ENCODE data around the gene DNAAF2. TPM values are rescaled to one million over a fixed set of nuclear protein-coding genes. Genes with fewer than 3 reads are reported as not detected.

The DNAAF2 gene
- total and polyA plus RNA-seq, 11 donors: 3.4 to 10.0 (median 5.1) TPM

DNA sequence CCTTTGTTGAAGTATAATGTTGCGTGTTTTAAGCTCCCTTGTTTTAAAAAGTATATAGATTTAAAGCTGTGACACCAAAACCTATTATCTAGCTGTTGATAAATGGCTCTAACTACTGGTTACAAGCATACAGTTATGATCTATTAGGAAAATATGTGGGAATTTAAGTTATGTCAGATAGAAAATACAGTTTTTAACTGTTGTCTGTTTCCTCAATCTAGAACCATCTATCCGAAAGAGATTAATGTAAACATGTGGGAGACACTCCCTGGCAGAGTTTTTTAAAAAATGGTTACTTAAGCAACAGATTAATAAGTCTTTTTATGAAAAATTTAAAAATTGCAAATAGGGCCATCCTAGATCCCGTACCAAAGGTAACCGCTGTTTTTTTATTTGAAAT lies 22.8 kb downstream of the DNAAF2 start:
- DNase-seq (no peak), ATAC-seq (no peak)
- WGBS, 4 donors: 93 to 97% (median 95%) methylated on average over 4 of the region's 4 CpGs

GRCh38 chr14:49607583-49607982 lies 27.5 kb downstream of the DNAAF2 start:
- Histone ChIP-seq H3K9me3 (no peaks in the 10 kb centered on the region), H3K4me1 (no peaks in the 10 kb centered on the region), H3K4me3 (no peak overlapping the region), H3K36me3 (peaks cover 0 to 49% (median 6%) of the 10 kb centered on the region in 9 donors), H3K27me3 (no peaks in the 10 kb centered on the region), H3K27ac (no peak overlapping the region)
- ATAC-seq: no peak
- no peak for DNase-seq
- intact Hi-C loops (cut with DNase I): no loop called here
- TF ChIP-seq POLR2A (IDR thresholded peaks at IDR 0.05): no peak
- no peak for TF ChIP-seq CTCF (IDR thresholded peaks at IDR 0.05)
- 89 to 98% (median 97%) methylated on average over 6 of the region's 6 CpGs for WGBS, 4 donors

More for the DNA sequence above, 22.8 kb downstream of the DNAAF2 start:
- Histone ChIP-seq H3K4me1 (peaks cover 0 to under 1% (median 0%) of the 10 kb centered on the region in 12 donors), H3K9me3 (no peaks in the 10 kb centered on the region), H3K36me3 (peaks cover 0 to 26% (median 9%) of the 10 kb centered on the region in 9 donors), H3K4me3 (no peak overlapping the region), H3K27me3 (no peaks in the 10 kb centered on the region), H3K27ac (no peak overlapping the region)
- intact Hi-C loops (cut with DNase I): no loop called here
- no peak for TF ChIP-seq CTCF (IDR thresholded peaks at IDR 0.05)
- no peak for TF ChIP-seq POLR2A (IDR thresholded peaks at IDR 0.05)

DNA sequence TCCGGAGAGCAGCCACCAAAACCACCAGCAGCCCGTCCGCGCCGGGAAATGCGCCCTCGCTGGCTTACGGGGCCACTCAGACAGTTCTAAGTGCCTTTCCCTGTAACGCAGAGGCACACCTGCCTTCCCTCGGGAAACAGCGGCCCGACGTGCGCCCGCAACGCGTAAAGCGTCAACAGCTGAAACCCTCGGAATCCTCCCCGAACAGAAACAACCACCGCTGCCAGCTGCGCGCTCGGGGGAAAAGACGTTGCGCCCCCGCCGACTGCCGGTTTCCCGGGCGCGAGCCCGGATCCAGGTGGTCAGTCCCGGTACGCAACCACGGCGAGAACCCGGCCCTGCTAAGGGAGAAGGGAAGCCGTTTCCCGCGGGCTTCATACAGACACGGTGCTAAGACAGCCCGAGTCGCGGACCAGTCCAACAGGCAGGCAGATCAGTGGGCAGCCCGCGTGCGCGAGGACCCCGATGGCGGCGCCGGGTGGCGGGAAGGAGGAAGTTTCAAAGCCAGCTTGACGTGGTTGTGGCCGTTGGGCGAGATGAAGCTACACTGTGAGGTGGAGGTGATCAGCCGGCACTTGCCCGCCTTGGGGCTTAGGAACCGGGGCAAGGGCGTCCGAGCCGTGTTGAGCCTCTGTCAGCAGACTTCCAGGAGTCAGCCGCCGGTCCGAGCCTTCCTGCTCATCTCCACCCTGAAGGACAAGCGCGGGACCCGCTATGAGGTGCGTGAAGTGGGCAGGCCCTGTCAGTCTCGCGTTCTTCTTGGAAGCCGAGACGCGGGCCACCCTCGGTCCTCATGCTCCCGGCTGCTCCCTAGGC lies 36.4 kb downstream of the DNAAF2 start, which contains the start of gene LRR1:
LRR1 (plus strand) TSS at position 456 of the 816 bp plus-strand sequence; CDS start at position 537, 81 bp downstream.
- Histone ChIP-seq H3K4me1 (peaks cover 0 to 42% (median 7%) of the 10 kb centered on the region in 12 donors), H3K4me3 (peak within 1 kb of the TSS; percentile 63 to 97 (median 78)), H3K27ac (peak within 1 kb of the TSS; percentile 83 to 98 (median 92)), H3K9me3 (no peaks in the 10 kb centered on the region), H3K27me3 (no peaks in the 10 kb centered on the region), H3K36me3 (peaks cover 0 to 13% (median 0%) of the 10 kb centered on the region in 9 donors)
- intact Hi-C loops (cut with DNase I): loop anchor here in 2 of 10 donors (1.0 to 2.0 kb wide), 2 partner anchors 11 to 22 kb away; partner anchors contain the start of genes MGAT2 (in 1 of the 2) and RPL36AL (in 1 of the 2)
- 0 to 1% (median 0%) methylated on average over 45 to 77 of the region's 77 CpGs for WGBS, 4 donors
- DNase-seq: peak; percentile 82 to 93 (median 88)
- peak; percentile 86 to 92 (median 90) for ATAC-seq
- TF ChIP-seq CTCF (IDR thresholded peaks at IDR 0.05) (peak in 2 of 12 donors; percentile 23), POLR2A (IDR thresholded peaks at IDR 0.05) (peak in 1 of 2 donors; percentile 29)

- peaks cover 0 to 42% (median 7%) of the 10 kb centered on the region in 12 donors for H3K4me1 ChIP-seq
- intact Hi-C loops (cut with DNase I): loop anchor here in 2 of 10 donors (1.0 to 2.0 kb wide), 2 partner anchors 11 to 23 kb away; partner anchors contain the start of genes MGAT2 (in 1 of the 2) and RPL36AL (in 1 of the 2)
- no peaks in the 10 kb centered on the region for H3K27me3 ChIP-seq
- peak overlapping the region; percentile 63 to 97 (median 78) for H3K4me3 ChIP-seq
- H3K27ac ChIP-seq: peak overlapping the region; percentile 83 to 98 (median 92)
- H3K9me3 ChIP-seq: no peaks in the 10 kb centered on the region
- peaks cover 0 to 10% (median 0%) of the 10 kb centered on the region in 9 donors for H3K36me3 ChIP-seq
- peak in 2 of 5 donors; percentile 29 to 34 for DNase-seq
- ATAC-seq: peak in 3 of 4 donors; percentile 6 to 33 (median 27)
- no peak for TF ChIP-seq CTCF (IDR thresholded peaks at IDR 0.05)
- TF ChIP-seq POLR2A (IDR thresholded peaks at IDR 0.05): no peak
- 0 to 1% (median 0%) methylated on average over 15 of the region's 15 CpGs for WGBS, 4 donors
These were observed 36.9 kb downstream of the DNAAF2 start for GRCh38 chr14:49598189-49598484.

Data from heart left ventricle (tissue), 16 donors.